H1 (cell line): Measurements from ENCODE around the gene CYTL1. TPM values are rescaled to one million over a fixed set of nuclear protein-coding genes. Genes with fewer than 3 reads are reported as not detected.

Source experiments
- CTCF ChIA-PET: fragments of 300-600 bp; sonication (Branson Sonifier 250); formaldehyde crosslinking; loops from one replicate; lab custom pipeline; 2021; ENCODE audit not compliant: partially characterized antibody; lab: Charles Lee
- POLR2A ChIA-PET: fragments of 300-600 bp; sonication (Branson Sonifier 250); formaldehyde crosslinking; loops from one replicate; lab custom pipeline; 2021; ENCODE audit warnings: inconsistent platforms; ENCODE audit not compliant: partially characterized antibody; lab: Charles Lee
- DNase-seq, 2 experiments: peaks; one replicate each; pipeline versions ENCODE4 v3.0.0 to v3.0.0-alpha.2; 2010 to 2022; ENCODE audit warnings: low spot score in 2 of 2, low read depth in 1 of 2, mixed read lengths in 1 of 2
- FAIRE-seq: peaks from 2 replicates; lab custom pipeline; 2011; peaks lifted over from hg19 to GRCh38; lab: Jason Lieb, UNC
- H2AFZ ChIP-seq: 2 replicates; pipeline ENCODE4 v1.8.1; 2012; ENCODE audit warnings: low read length, inconsistent platforms
- H2AK5ac ChIP-seq: 2 replicates; pipeline ENCODE4 v1.6.1; 2013; ENCODE audit warnings: low read depth, low read length
- H2BK120ac ChIP-seq: replicated peaks from 2 replicates; pipeline ENCODE3; 2013; ENCODE audit warnings: low read depth, low read length, inconsistent platforms
- H2BK12ac ChIP-seq: 2 replicates; pipeline ENCODE4 v1.6.1; 2013; ENCODE audit warnings: low read depth, low read length
- H2BK15ac ChIP-seq: 2 replicates; pipeline ENCODE4 v1.6.1; 2013; ENCODE audit warnings: low read length
- H2BK20ac ChIP-seq: 2 replicates; pipeline ENCODE4 v1.6.1; 2013; ENCODE audit warnings: low read length
- H2BK5ac ChIP-seq: 2 replicates; pipeline ENCODE4 v1.6.1; 2013; ENCODE audit warnings: low read depth, low read length
- H3K14ac ChIP-seq: 2 replicates; pipeline ENCODE4 v1.6.1; 2013; ENCODE audit warnings: inconsistent platforms; ENCODE audit not compliant: insufficient read length
- H3K18ac ChIP-seq: 2 replicates; pipeline ENCODE4 v1.6.1; 2013; ENCODE audit warnings: low read length; ENCODE audit errors: extremely low read depth
- H3K23ac ChIP-seq: 2 replicates; pipeline ENCODE4 v1.6.1; 2013; ENCODE audit warnings: inconsistent platforms; ENCODE audit not compliant: insufficient read length
- H3K23me2 ChIP-seq: 2 replicates; pipeline ENCODE4 v1.6.1; 2013; ENCODE audit warnings: low read depth, low read length
- H3K27ac ChIP-seq: 2 replicates; pipeline ENCODE4 v1.6.1; 2011; ENCODE audit warnings: low read depth, low read length, inconsistent platforms
- H3K27me3 ChIP-seq, 4 experiments: replicated peaks in 1 of 4; 1 replicate in 1 of 4; 2 replicates in 3 of 4; pipeline versions ENCODE4 v1.6.1 to v1.8.1; 2011 to 2013; ENCODE audit warnings: low read length in 3 of 4, mild to moderate bottlenecking in 3 of 4, inconsistent platforms in 2 of 4, mixed read lengths in 2 of 4, moderate library complexity in 1 of 4; ENCODE audit not compliant: control insufficient read depth in 3 of 4, insufficient read depth in 3 of 4; ENCODE audit errors: extremely low read depth in 1 of 4
- H3K36me3 ChIP-seq, 4 experiments: 2 replicates each; pipeline versions ENCODE4 v1.6.1 to v1.8.1; 2011 to 2013; ENCODE audit warnings: mild to moderate bottlenecking in 4 of 4, low read length in 3 of 4, moderate library complexity in 2 of 4, control low read depth in 1 of 4, inconsistent platforms in 1 of 4; ENCODE audit not compliant: insufficient read depth in 4 of 4, control insufficient read depth in 2 of 4
- H3K4ac ChIP-seq: replicated peaks from 2 replicates; pipeline ENCODE3; 2013; ENCODE audit warnings: low read length, low read depth, mixed read lengths, inconsistent platforms; ENCODE audit not compliant: insufficient read length
- H3K4me1 ChIP-seq, 4 experiments: replicated peaks in 1 of 4; 1 replicate in 1 of 4; 2 replicates in 3 of 4; pipeline versions ENCODE4 v1.6.1 to v1.8.1; 2011 to 2013; ENCODE audit warnings: low read length in 3 of 4, inconsistent platforms in 2 of 4, mixed read lengths in 1 of 4; ENCODE audit not compliant: insufficient read depth in 4 of 4, control insufficient read depth in 3 of 4
- H3K4me2 ChIP-seq, 2 experiments: 2 replicates each; pipeline versions ENCODE4 v1.6.1 to v1.8.1; 2011 to 2013; ENCODE audit warnings: low read depth in 2 of 2, low read length in 2 of 2, control low read depth in 1 of 2, inconsistent platforms in 1 of 2, mild to moderate bottlenecking in 1 of 2; ENCODE audit not compliant: insufficient read depth in 1 of 2
- H3K4me3 ChIP-seq, 4 experiments: fragments of 200-600, 300-600 bp in 1 of 4; sonication (generic), shearing (Covaris generic), sonication (Bioruptor Twin) in 1 of 4; 2 replicates each; pipeline versions ENCODE4 v1.5.1 to v1.8.1; 2011 to 2016; ENCODE audit warnings: low read length in 4 of 4, low read depth in 3 of 4, control low read depth in 2 of 4, inconsistent platforms in 2 of 4, mild to moderate bottlenecking in 2 of 4, mixed read lengths in 1 of 4, moderate library complexity in 1 of 4; ENCODE audit not compliant: insufficient read depth in 2 of 4; ENCODE audit errors: extremely low read depth in 1 of 4
- H3K56ac ChIP-seq: replicated peaks from 2 replicates; pipeline ENCODE3; 2013; ENCODE audit warnings: low read depth, mild to moderate bottlenecking, mixed read lengths, low read length, inconsistent platforms; ENCODE audit not compliant: insufficient read length
- H3K79me1 ChIP-seq: 2 replicates; pipeline ENCODE4 v1.6.1; 2013; ENCODE audit warnings: low read depth, low read length, control low read depth
- H3K79me2 ChIP-seq, 2 experiments: 2 replicates each; pipeline versions ENCODE4 v1.6.1 to v1.8.1; 2012 to 2013; ENCODE audit warnings: low read length in 2 of 2, mild to moderate bottlenecking in 2 of 2, inconsistent platforms in 1 of 2; ENCODE audit not compliant: insufficient read depth in 2 of 2, control insufficient read depth in 1 of 2
- H3K9ac ChIP-seq, 4 experiments: replicated peaks in 1 of 4; 1 replicate in 1 of 4; 2 replicates in 3 of 4; pipeline versions ENCODE4 v1.6.1 to v1.8.1; 2011 to 2013; ENCODE audit warnings: low read depth in 3 of 4, low read length in 3 of 4, control low read depth in 2 of 4, mild to moderate bottlenecking in 2 of 4, moderate library complexity in 2 of 4, inconsistent platforms in 1 of 4; ENCODE audit errors: extremely low read depth in 1 of 4
- H3K9me3 ChIP-seq, 2 experiments: 2 replicates each; pipeline versions ENCODE4 v1.6.1 to v1.8.1; 2012 to 2013; ENCODE audit warnings: mild to moderate bottlenecking in 2 of 2, moderate library complexity in 2 of 2, control low read depth in 1 of 2, inconsistent platforms in 1 of 2, low read depth in 1 of 2, low read length in 1 of 2, mixed read lengths in 1 of 2; ENCODE audit not compliant: insufficient read depth in 2 of 2
- H4K20me1 ChIP-seq, 2 experiments: replicated peaks in 1 of 2; 2 replicates each; pipeline versions ENCODE3 to v1.8.1; 2011 to 2013; ENCODE audit warnings: inconsistent platforms in 2 of 2, low read length in 2 of 2, mild to moderate bottlenecking in 1 of 2; ENCODE audit not compliant: insufficient read depth in 2 of 2, control insufficient read depth in 1 of 2
- H4K5ac ChIP-seq: 2 replicates; pipeline ENCODE4 v1.6.1; 2013; ENCODE audit warnings: low read length, low read depth, mixed read lengths, inconsistent platforms; ENCODE audit not compliant: insufficient read length
- H4K8ac ChIP-seq: 2 replicates; pipeline ENCODE4 v1.8.0; 2013; ENCODE audit warnings: mild to moderate bottlenecking, moderate library complexity, low read length, inconsistent platforms; ENCODE audit not compliant: insufficient read depth; ENCODE audit errors: extremely low read depth
- H4K91ac ChIP-seq: replicated peaks from 2 replicates; pipeline ENCODE3; 2013; ENCODE audit warnings: low read length, mixed read lengths, inconsistent platforms; ENCODE audit not compliant: insufficient read length
- ATF3 ChIP-seq: IDR thresholded peaks from 2 replicates; pipeline ENCODE4 v1.6.1; 2011; ENCODE audit warnings: low read depth, mild to moderate bottlenecking, low read length; ENCODE audit not compliant: insufficient read depth
- CBX5 ChIP-seq: fragments of 300-800, 300-1000 bp; sonication (generic); IDR thresholded peaks from 2 replicates; pipeline ENCODE4 v1.7.1; 2016; ENCODE audit warnings: antibody characterized with exemption, low read length, low read depth
- CBX8 ChIP-seq: fragments of 300-800, 300-1000 bp; sonication (generic); IDR thresholded peaks from 2 replicates; pipeline ENCODE4 v1.7.1; 2016; ENCODE audit warnings: low read depth, low read length, borderline replicate concordance
- CHD2 ChIP-seq: IDR thresholded peaks from 2 replicates; pipeline ENCODE4 v1.6.1; 2012; ENCODE audit warnings: low read length, improper control_type of control experiment
- CTBP2 ChIP-seq: IDR thresholded peaks from 2 replicates; pipeline ENCODE4 v1.7.0; 2011; ENCODE audit warnings: borderline replicate concordance, mild to moderate bottlenecking, moderate library complexity, mixed read lengths, low read length; ENCODE audit not compliant: insufficient read depth, insufficient read length
- CTCF ChIP-seq, 3 experiments: IDR thresholded peaks; 1 replicate in 2 of 3; 2 replicates in 1 of 3; pipeline versions ENCODE4 v1.5.1 to v1.6.1; 2011; ENCODE audit warnings: low read length in 3 of 3, mild to moderate bottlenecking in 3 of 3, inconsistent platforms in 2 of 3, low read depth in 1 of 3, moderate library complexity in 1 of 3; ENCODE audit not compliant: insufficient read depth in 1 of 3; ENCODE audit errors: control extremely low read depth in 1 of 3
- GTF2F1 ChIP-seq: IDR thresholded peaks from 2 replicates; pipeline ENCODE4 v1.6.1; 2012; ENCODE audit warnings: low read depth, low read length, improper control_type of control experiment, borderline replicate concordance
- KDM4A ChIP-seq: IDR thresholded peaks from one replicate; pipeline ENCODE4 v1.7.1; 2012; ENCODE audit warnings: low read depth, mild to moderate bottlenecking, moderate library complexity, low read length, inconsistent platforms; ENCODE audit not compliant: severe bottlenecking
- MAFK ChIP-seq: IDR thresholded peaks from 2 replicates; pipeline ENCODE4 v1.6.1; 2012; ENCODE audit warnings: low read depth, mild to moderate bottlenecking, improper control_type of control experiment, low read length
- SUZ12 ChIP-seq: fragments of 200-600 bp; sonication (generic); IDR thresholded peaks from 2 replicates; pipeline ENCODE4 v1.6.1; 2012; ENCODE audit warnings: mild to moderate bottlenecking, inconsistent platforms, low read length, moderate library complexity, mixed read lengths
- ZNF274 ChIP-seq: IDR thresholded peaks from 2 replicates; pipeline ENCODE4 v1.7.0; 2012; ENCODE audit warnings: low read length, borderline replicate concordance; ENCODE audit errors: extremely low read depth
- WGBS, 2 experiments: shearing (Covaris generic) in 1 of 2; methylation state at CpG; one replicate each; pipeline versions ENCODE4 v1.1.6 to v1.1.7; 2013 to 2015; ENCODE audit warnings: low lambda C conversion rate in 2 of 2, mixed read lengths in 2 of 2, inconsistent platforms in 1 of 2, low coverage in 1 of 2, missing lambda C conversion rate in 1 of 2; ENCODE audit not compliant: insufficient replicate concordance in 2 of 2, insufficient coverage in 1 of 2, insufficient read length in 1 of 2; ENCODE audit errors: extremely low coverage in 1 of 2, missing lambda C conversion rate in 1 of 2; 5-methylcytosine and 5-hydroxymethylcytosine counted together
- polyA plus RNA-seq, 7 experiments: library from polyadenylated mRNA; depleted of rRNA in 3 of 7; stranded (reverse) in 5 of 7; unstranded in 2 of 7; fragments of >200 nt in 5 of 7; fragments of 200-250 nt in 2 of 7; gene quantifications; 1 replicate in 5 of 7; 2 replicates in 1 of 7; 4 replicates in 1 of 7; pipeline versions ENCODE4 v1.2.1 to v1.2.3, GENCODE V29; 2011 to 2013; ENCODE audit warnings: missing spikeins in 2 of 7, mixed read lengths in 2 of 7
- total RNA-seq: library from RNA; stranded (reverse); fragmentation: NEBNext Ultra II Directional; extraction: Animal tissue kit (Norgen Biotek cat#: 25700); gene quantifications from 2 replicates; pipeline ENCODE4 v1.2.1, GENCODE V29; 2021

Gene CYTL1
- total and polyA plus RNA-seq, 2 of the 8 experiments (the other 6 are each of a cell fraction or from before 2014, with no cell fraction given): 8.6 to 9.8 TPM

- Histone ChIP-seq H2BK12ac (no peak overlapping the region), H3K23me2 (peaks cover 2% of the 10 kb centered on the region; the same call in 1 of the 2 replicates), H2BK120ac (no peak overlapping the region), H2AK5ac (no peak overlapping the region), H2AFZ (no peak overlapping the region), H4K8ac (no peak overlapping the region), H3K27me3 (no peaks in the 10 kb centered on the region), H3K14ac (no peak overlapping the region), H3K9me3 (peaks cover 0 to 11% of the 10 kb centered on the region in 2 experiments; a peak in 2 of 4 replicates), H3K79me1 (no peaks in the 10 kb centered on the region), H3K4me3 (no peak overlapping the region), H3K23ac (no peak overlapping the region), H3K4ac (no peak overlapping the region), H2BK15ac (no peak overlapping the region), H3K79me2 (no peaks in the 10 kb centered on the region), H4K91ac (no peak overlapping the region), H3K36me3 (no peaks in the 10 kb centered on the region), H4K5ac (no peak overlapping the region), H3K9ac (no peak overlapping the region), H2BK20ac (no peak overlapping the region), H3K56ac (no peak overlapping the region), H4K20me1 (no peaks in the 10 kb centered on the region), H3K4me2 (no peak overlapping the region), H3K18ac (no peak overlapping the region), H3K4me1 (no peaks in the 10 kb centered on the region), H3K27ac (no peak overlapping the region), H2BK5ac (no peak overlapping the region)
- POLR2A ChIA-PET: no interaction called here
- DNase-seq: no peak
- no peak for FAIRE-seq
- 84% methylated on average over 8 of the region's 8 CpGs; no CpG with 5 or more reads in 1 of the 2 experiments for WGBS, 2 experiments
- CTCF ChIA-PET: interaction anchor here (0.6 kb wide), 1 partner anchor 767 kb away, joined by 3 read pairs; no protein-coding TSS in a partner anchor
- TF ChIP-seq CHD2 (no peak), GTF2F1 (no peak), SUZ12 (no peak), MAFK (no peak), ATF3 (no peak), CBX5 (no peak), CTCF (IDR thresholded peaks at IDR 0.05; ENCODE audit: control extremely low read depth in 1 of 3, insufficient read depth in 1 of 3, low read depth in 1 of 3, low read length in 3 of 3) (no peak), KDM4A (no peak), CTBP2 (no peak), ZNF274 (no peak), CBX8 (no peak)
These were observed 37.4 kb downstream of the CYTL1 start for GRCh38 chr4:4981827-4982226.
